ENCODE results near the gene ANKRD24. TPM values are rescaled to one million over a fixed set of nuclear protein-coding genes. Genes with fewer than 3 reads are reported as not detected.
"Not testable (repeated sequence)": the region's sequence is repeated elsewhere in the genome, so short reads cannot be mapped to it uniquely, and the experiment has no call there.

Gene ANKRD24
- total and polyA plus RNA-seq, 3 donors from 2014 or later = 16.5 to 21.1 (median 20.4) TPM

GRCh38 chr19:4241824-4242430, 59.4 kb downstream of the ANKRD24 start:
- WGBS, 2 donors = 74 to 77% methylated on average over 5 of the region's 5 CpGs
- Histone ChIP-seq H3K4me1 (peaks cover 5% of the 10 kb centered on the region), H3K4me3 (no peak overlapping the region), H3K27me3 (no peaks in the 10 kb centered on the region), H3K27ac (no peak overlapping the region), H3K9me3 (no peaks in the 10 kb centered on the region), H3K36me3 (ENCODE audit: low read depth, missing control alignments) (no peaks in the 10 kb centered on the region)
- DNase-seq = no peak
- no peak for TF ChIP-seq CTCF (IDR thresholded peaks at IDR 0.05)
- TF ChIP-seq POLR2A (IDR thresholded peaks at IDR 0.05) = no peak
- intact Hi-C loops (cut with DNase I; ENCODE audit: low total_unique reads) = no loop called here

GRCh38 chr19:4245938-4246337, 63.4 kb downstream of the ANKRD24 start:
- H3K36me3 ChIP-seq (ENCODE audit: low read depth, missing control alignments); H3K9me3 ChIP-seq; H3K4me1 ChIP-seq; H3K27me3 ChIP-seq; intact Hi-C loops (cut with DNase I; ENCODE audit: low total_unique reads); DNase-seq: not testable (repeated sequence)
- 79 to 86% methylated on average over 6 of the region's 6 CpGs for WGBS, 2 donors
- Histone ChIP-seq H3K4me3 (peak overlapping the region in 1 of 2 donors; percentile 73), H3K27ac (peak overlapping the region in 1 of 2 donors; percentile 97)

GRCh38 chr19:4246767-4247593, 64.5 kb downstream of the ANKRD24 start, which contains the start of gene YJU2:
TSS of gene YJU2 (plus strand) at chr19:4247080. CDS start at chr19:4247147, 67 bp downstream.
- peak within 1 kb of the TSS; percentile 73 to 87 for H3K4me3 ChIP-seq
- H3K36me3 ChIP-seq (ENCODE audit: low read depth, missing control alignments) = no peaks in the 10 kb centered on the region
- H3K27ac ChIP-seq = peak within 1 kb of the TSS; percentile 93 to 97
- WGBS, 2 donors = 0% methylated on average over 36 to 45 of the region's 45 CpGs
- no peaks in the 10 kb centered on the region for H3K9me3 ChIP-seq
- no peaks in the 10 kb centered on the region for H3K27me3 ChIP-seq
- intact Hi-C loops (cut with DNase I; ENCODE audit: low total_unique reads) = no loop called here
- peak; percentile 99 for DNase-seq
- TF ChIP-seq CTCF (IDR thresholded peaks at IDR 0.05) (peak; percentile 28 to 66 (median 55)), POLR2A (IDR thresholded peaks at IDR 0.05) (no peak)
- peaks cover 9% of the 10 kb centered on the region for H3K4me1 ChIP-seq

GRCh38 chr19:4256563-4256962, 74.1 kb downstream of the ANKRD24 start:
- 96 to 99% methylated on average over 4 of the region's 4 CpGs for WGBS, 2 donors

More at GRCh38 chr19:4256563-4256962, 74.1 kb downstream of the ANKRD24 start:
- DNase-seq = no peak
- no peak overlapping the region for H3K27ac ChIP-seq
- TF ChIP-seq POLR2A (IDR thresholded peaks at IDR 0.05) (no peak), CTCF (IDR thresholded peaks at IDR 0.05) (no peak)
- H3K4me1 ChIP-seq = no peaks in the 10 kb centered on the region
- H3K9me3 ChIP-seq = no peaks in the 10 kb centered on the region
- H3K4me3 ChIP-seq = no peak overlapping the region
- no peaks in the 10 kb centered on the region for H3K36me3 ChIP-seq (ENCODE audit: low read depth, missing control alignments)
- intact Hi-C loops (cut with DNase I; ENCODE audit: low total_unique reads) = no loop called here
- no peaks in the 10 kb centered on the region for H3K27me3 ChIP-seq

Measured in testis (tissue), 3 donors.